GM18519 (cell line): Measurements from ENCODE around the gene UBE2I.
"Not testable (repeated sequence)": the region's sequence is repeated elsewhere in the genome, so short reads cannot be mapped to it uniquely, and the experiment has no call there.

Experiments used
- ATAC-seq: cut with Tn5 transposase; IDR thresholded peaks from one replicate; pipeline ENCODE4 v1.9.1; 2021; ENCODE audit warnings: mild to moderate bottlenecking, moderate library complexity; ENCODE audit not compliant: unreplicated experiment, low FRiP score

Gene UBE2I

GRCh38 chr16:1327619-1327947, 18.1 kb downstream of the UBE2I start:
- ATAC-seq: no peak

- not testable (repeated sequence) for ATAC-seq
Measured at GRCh38 chr16:1328136-1328535, 18.7 kb downstream of the UBE2I start.

GRCh38 chr16:1328961-1329360, 19.5 kb downstream of the UBE2I start:
- not testable (repeated sequence) for ATAC-seq

GRCh38 chr16:1330260-1330914, 21.0 kb downstream of the UBE2I start:
- ATAC-seq: no peak

- no peak for ATAC-seq
Measured at GRCh38 chr16:1330931-1331711, 21.7 kb downstream of the UBE2I start.

GRCh38 chr16:1331712-1332617, 22.5 kb downstream of the UBE2I start:
- ATAC-seq: no peak

GRCh38 chr16:1332618-1333148, 23.2 kb downstream of the UBE2I start:
- ATAC-seq: no peak

- no peak for ATAC-seq
Measured at GRCh38 chr16:1333149-1333812, 23.8 kb downstream of the UBE2I start, which contains the start of gene BAIAP3. BAIAP3 (plus strand) TSS chr16:1333645; CDS start chr16:1338550, 4,905 bp downstream.

GRCh38 chr16:1333854-1334700, 24.6 kb downstream of the UBE2I start:
- no peak for ATAC-seq

- no peak for ATAC-seq
Measured at GRCh38 chr16:1334739-1335138, 25.3 kb downstream of the UBE2I start.

GRCh38 chr16:1335211-1335971, 26.0 kb downstream of the UBE2I start:
- no peak for ATAC-seq

- ATAC-seq: no peak
Measured at GRCh38 chr16:1335996-1336395, 26.6 kb downstream of the UBE2I start.

GRCh38 chr16:1336619-1337018, 27.2 kb downstream of the UBE2I start:
- no peak for ATAC-seq

GRCh38 chr16:1337486-1337885, 28.1 kb downstream of the UBE2I start:
- ATAC-seq: no peak

GRCh38 chr16:1338119-1338730, 28.8 kb downstream of the UBE2I start:
- ATAC-seq: no peak

- no peak for ATAC-seq
Measured at GRCh38 chr16:1338855-1339675, 29.6 kb downstream of the UBE2I start.

- no peak for ATAC-seq
Measured at GRCh38 chr16:1340730-1341494, 31.5 kb downstream of the UBE2I start.
